Esophagus muscularis mucosa (tissue), 4 donors: ENCODE measurements around the gene MGME1.

Experiments
- CTCF ChIP-seq, 3 experiments: fragments of 200-600 bp in 2 of 3; fragments of 450-650 bp in 1 of 3; sonication (generic) in 2 of 3; IDR thresholded peaks; one replicate each; pipeline ENCODE4 v1.5.1; 2017 to 2019; ENCODE audit warnings: antibody characterized with exemption in 3 of 3, mild to moderate bottlenecking in 2 of 3, moderate library complexity in 1 of 3
- EP300 ChIP-seq: sonication (generic); formaldehyde crosslinking; IDR thresholded peaks from one replicate; pipeline ENCODE4 v1.6.1; 2017; ENCODE audit warnings: antibody characterized with exemption
- POLR2A ChIP-seq: fragments of 450-650 bp; IDR thresholded peaks from one replicate; pipeline ENCODE4 v1.6.1; 2017; ENCODE audit warnings: antibody characterized with exemption, moderate library complexity, mild to moderate bottlenecking, low read depth
- POLR2AphosphoS5 ChIP-seq, 2 donors: sonication (generic); formaldehyde crosslinking; IDR thresholded peaks; one replicate each; pipeline ENCODE4 v1.6.1; 2017; ENCODE audit warnings: antibody characterized with exemption in 2 of 2

DNA sequence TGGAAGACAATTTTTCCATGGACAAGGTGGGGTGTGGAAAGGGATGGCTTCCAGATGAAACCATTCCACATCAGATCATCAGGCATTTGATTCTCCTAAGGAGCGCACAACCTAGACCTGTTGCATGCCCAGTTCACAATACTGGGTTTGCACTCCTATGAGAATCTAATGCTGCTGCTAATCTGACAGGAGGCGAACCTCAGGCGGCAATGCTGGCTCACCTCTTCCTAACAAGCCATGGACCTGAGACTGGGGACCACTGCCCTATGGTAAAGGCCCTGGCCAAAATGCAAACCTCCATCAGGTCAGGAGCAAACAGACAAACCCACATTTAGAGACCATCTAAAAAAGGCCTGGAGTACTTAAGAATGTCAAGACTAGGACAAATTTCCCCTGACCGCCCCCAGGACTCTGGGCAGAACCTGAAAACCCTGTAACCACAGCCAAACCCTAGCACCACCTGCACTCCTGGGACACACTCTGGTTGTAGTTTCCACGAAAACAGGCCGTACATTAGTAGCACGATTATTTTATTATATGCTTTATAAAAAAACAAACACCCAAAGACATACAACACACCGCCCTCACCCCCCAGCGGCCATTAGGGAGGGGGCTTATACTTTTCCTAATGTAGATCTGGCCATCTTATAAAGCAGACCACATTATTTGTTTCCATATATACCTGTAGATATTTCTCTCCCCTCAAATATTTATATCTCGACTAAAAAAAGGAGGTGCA, 27.6 kb upstream of the MGME1 start:
- no peak for TF ChIP-seq POLR2AphosphoS5 (IDR thresholded peaks at IDR 0.05)
- no peak for TF ChIP-seq CTCF (IDR thresholded peaks at IDR 0.05)
- no peak for TF ChIP-seq POLR2A
- no peak for TF ChIP-seq EP300
